ENCODE results near the gene STXBP4.

GRCh38 chr17:55038291-55038690, 69.7 kb downstream of the STXBP4 start:
- no peak for TF ChIP-seq CTCF (conservative IDR thresholded peaks at IDR 0.05; ENCODE audit: low read depth in 2 of 2)
- TF ChIP-seq REST (IDR thresholded peaks at IDR 0.05; ENCODE audit: unreplicated experiment), result no peak
- TF ChIP-seq EZH2phosphoT487 (IDR thresholded peaks at IDR 0.05; ENCODE audit: unreplicated experiment), result no peak
- TF ChIP-seq EZH2 (IDR thresholded peaks at IDR 0.05; ENCODE audit: low read depth, unreplicated experiment), result no peak
- no peak for TF ChIP-seq POLR2AphosphoS5 (IDR thresholded peaks at IDR 0.05; ENCODE audit: low read depth)
